ENCODE data around the gene PPP1R11. TPM values are rescaled to one million over a fixed set of nuclear protein-coding genes. Genes with fewer than 3 reads are reported as not detected.

Gene PPP1R11
- polyA plus RNA-seq, 1 donor (not counting 4 experiments of a cell fraction or from before 2014, with no cell fraction given): 58.0 TPM

- peak overlapping the region; percentile 63 for H2AFZ ChIP-seq (ENCODE audit: control insufficient read depth, low read length)
- peak overlapping the region; percentile 59 to 90 (median 77) for H3K4me3 ChIP-seq (ENCODE audit: control insufficient read depth in 2 of 3, extremely low read depth in 1 of 3, insufficient read depth in 2 of 3, low read depth in 1 of 3, low read length in 3 of 3)
- H4K20me1 ChIP-seq (ENCODE audit: control insufficient read depth, extremely low read depth, insufficient read depth, low read length): no peaks in the 10 kb centered on the region
- H3K79me2 ChIP-seq (ENCODE audit: control insufficient read depth, insufficient read depth, low read length): no peaks in the 10 kb centered on the region
- H3K27me3 ChIP-seq (ENCODE audit: control insufficient read depth, extremely low read depth, insufficient read depth, low read length): peaks cover 4% of the 10 kb centered on the region
- peak overlapping the region; percentile 74 for H3K9ac ChIP-seq (ENCODE audit: control insufficient read depth, extremely low read depth, insufficient read depth, low read length)
- peak overlapping the region; percentile 95 for H3K4me2 ChIP-seq (ENCODE audit: control insufficient read depth, extremely low read depth, insufficient read depth, low read depth, low read length)
- FAIRE-seq (peak; percentile 9), DNase-seq (ENCODE audit: low read depth, low spot score) (no peak)
- H3K9me3 ChIP-seq (ENCODE audit: control insufficient read depth, low read depth, low read length): no peaks in the 10 kb centered on the region
- peaks cover 4 to 7% of the 10 kb centered on the region in 2 experiments for H3K36me3 ChIP-seq (ENCODE audit: control insufficient read depth in 2 of 2, extremely low read depth in 1 of 2, insufficient read depth in 2 of 2, low read length in 2 of 2)
- H3K27ac ChIP-seq (ENCODE audit: control insufficient read depth, insufficient read depth, low read length): peak overlapping the region; percentile 63
- no peaks in the 10 kb centered on the region for H3K9me1 ChIP-seq (ENCODE audit: control insufficient read depth, extremely low read depth, insufficient read depth, low read length)
- H3K4me1 ChIP-seq (ENCODE audit: control insufficient read depth, extremely low read depth, insufficient read depth, low read length): peaks cover 15% of the 10 kb centered on the region
- dilution Hi-C loops (cut with MboI; ENCODE audit: extremely low pct_ligation_motif_present, low sequenced_read_pairs): loop anchor here (10.0 kb wide), 1 partner anchor 60 kb away; the partner anchor contains the start of gene TRIM40
- TF ChIP-seq EZH2 (IDR thresholded peaks at IDR 0.05; ENCODE audit: low read length): no peak
- TF ChIP-seq, protein P1, sequence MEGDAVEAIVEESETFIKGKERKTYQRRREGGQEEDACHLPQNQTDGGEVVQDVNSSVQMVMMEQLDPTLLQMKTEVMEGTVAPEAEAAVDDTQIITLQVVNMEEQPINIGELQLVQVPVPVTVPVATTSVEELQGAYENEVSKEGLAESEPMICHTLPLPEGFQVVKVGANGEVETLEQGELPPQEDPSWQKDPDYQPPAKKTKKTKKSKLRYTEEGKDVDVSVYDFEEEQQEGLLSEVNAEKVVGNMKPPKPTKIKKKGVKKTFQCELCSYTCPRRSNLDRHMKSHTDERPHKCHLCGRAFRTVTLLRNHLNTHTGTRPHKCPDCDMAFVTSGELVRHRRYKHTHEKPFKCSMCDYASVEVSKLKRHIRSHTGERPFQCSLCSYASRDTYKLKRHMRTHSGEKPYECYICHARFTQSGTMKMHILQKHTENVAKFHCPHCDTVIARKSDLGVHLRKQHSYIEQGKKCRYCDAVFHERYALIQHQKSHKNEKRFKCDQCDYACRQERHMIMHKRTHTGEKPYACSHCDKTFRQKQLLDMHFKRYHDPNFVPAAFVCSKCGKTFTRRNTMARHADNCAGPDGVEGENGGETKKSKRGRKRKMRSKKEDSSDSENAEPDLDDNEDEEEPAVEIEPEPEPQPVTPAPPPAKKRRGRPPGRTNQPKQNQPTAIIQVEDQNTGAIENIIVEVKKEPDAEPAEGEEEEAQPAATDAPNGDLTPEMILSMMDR (optimal IDR thresholded peaks at IDR 0.05 in 1 of 3, IDR thresholded peaks at IDR 0.05 in 1 of 3, conservative IDR thresholded peaks at IDR 0.05 in 1 of 3; ENCODE audit: extremely low read depth in 1 of 3, insufficient read depth in 2 of 3, low read length in 3 of 3): peak in 1 of 3 experiments; percentile 0
These were observed 7.5 kb downstream of the PPP1R11 start for GRCh38 chr6:30074331-30075093.

GRCh38 chr6:30075094-30075789 is 8.2 kb downstream of the PPP1R11 start, which contains the start of gene RNF39:
Gene RNF39, minus strand, starts transcription at chr6:30075769. Its CDS starts 184 bp downstream, at chr6:30075585.
- H3K9ac ChIP-seq (ENCODE audit: control insufficient read depth, extremely low read depth, insufficient read depth, low read length): peak within 1 kb of the TSS; percentile 74
- H3K27me3 ChIP-seq (ENCODE audit: control insufficient read depth, extremely low read depth, insufficient read depth, low read length): peaks cover 4% of the 10 kb centered on the region
- H3K27ac ChIP-seq (ENCODE audit: control insufficient read depth, insufficient read depth, low read length): peak within 1 kb of the TSS; percentile 63
- no peak for TF ChIP-seq EZH2 (IDR thresholded peaks at IDR 0.05; ENCODE audit: low read length)
- TF ChIP-seq, protein P1 (optimal IDR thresholded peaks at IDR 0.05 in 1 of 3, IDR thresholded peaks at IDR 0.05 in 1 of 3, conservative IDR thresholded peaks at IDR 0.05 in 1 of 3; ENCODE audit: extremely low read depth in 1 of 3, insufficient read depth in 2 of 3, low read length in 3 of 3): no peak
- no peaks in the 10 kb centered on the region for H4K20me1 ChIP-seq (ENCODE audit: control insufficient read depth, extremely low read depth, insufficient read depth, low read length)
- no peak for FAIRE-seq
- H3K4me2 ChIP-seq (ENCODE audit: control insufficient read depth, extremely low read depth, insufficient read depth, low read depth, low read length): peak within 1 kb of the TSS; percentile 95
- H3K4me3 ChIP-seq (ENCODE audit: control insufficient read depth in 2 of 3, extremely low read depth in 1 of 3, insufficient read depth in 2 of 3, low read depth in 1 of 3, low read length in 3 of 3): peak within 1 kb of the TSS; percentile 59 to 90 (median 77)
- H3K4me1 ChIP-seq (ENCODE audit: control insufficient read depth, extremely low read depth, insufficient read depth, low read length): peaks cover 15% of the 10 kb centered on the region
- peak within 1 kb of the TSS; percentile 63 for H2AFZ ChIP-seq (ENCODE audit: control insufficient read depth, low read length)
- no peaks in the 10 kb centered on the region for H3K79me2 ChIP-seq (ENCODE audit: control insufficient read depth, insufficient read depth, low read length)
- peaks cover 4 to 5% of the 10 kb centered on the region in 2 experiments for H3K36me3 ChIP-seq (ENCODE audit: control insufficient read depth in 2 of 2, extremely low read depth in 1 of 2, insufficient read depth in 2 of 2, low read length in 2 of 2)
- no peaks in the 10 kb centered on the region for H3K9me1 ChIP-seq (ENCODE audit: control insufficient read depth, extremely low read depth, insufficient read depth, low read length)
- dilution Hi-C loops (cut with MboI; ENCODE audit: extremely low pct_ligation_motif_present, low sequenced_read_pairs): loop anchor here (10.0 kb wide), 1 partner anchor 60 kb away; the partner anchor contains the start of gene TRIM40
- DNase-seq (ENCODE audit: low read depth, low spot score): no peak
- no peaks in the 10 kb centered on the region for H3K9me3 ChIP-seq (ENCODE audit: control insufficient read depth, low read depth, low read length)
